ENCODE measurements around the gene LRRC32. TPM values are rescaled to one million over a fixed set of nuclear protein-coding genes. Genes with fewer than 3 reads are reported as not detected.

Gene LRRC32
- total RNA-seq, 1 donor from 2014 or later: 39.6 TPM

DNA sequence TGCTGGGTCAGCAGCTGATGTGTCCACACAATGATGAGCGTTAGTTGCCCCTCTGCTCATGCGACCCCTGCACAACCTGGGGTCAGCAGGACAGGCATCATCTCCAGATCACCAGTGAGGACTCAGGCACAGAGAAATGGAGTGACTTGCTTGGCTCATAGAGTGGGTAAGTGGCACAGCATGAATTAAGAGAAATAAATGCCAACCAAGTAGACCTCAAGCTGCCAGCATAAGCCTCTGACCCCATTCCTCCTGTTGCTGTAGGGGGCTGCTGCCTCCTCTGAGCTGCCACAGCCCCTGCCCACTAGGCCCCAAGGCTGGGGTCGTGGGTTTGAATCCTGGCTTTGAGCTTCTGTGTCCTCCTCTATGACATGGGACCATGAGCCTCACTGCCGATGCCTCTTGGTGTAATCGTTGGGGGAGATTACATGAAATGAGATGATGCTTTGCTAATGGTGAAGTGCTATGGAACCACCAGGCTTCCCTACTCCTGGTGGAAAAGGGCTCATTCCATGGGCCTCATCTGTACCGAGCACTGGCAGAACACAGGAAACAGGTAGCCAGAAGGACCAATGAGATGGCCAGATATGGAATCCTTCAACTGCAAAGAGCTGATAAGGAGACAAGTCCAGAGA lies 33.6 kb downstream of the LRRC32 start:
- no peaks in the 10 kb centered on the region for H3K36me3 Mint-ChIP-seq (ENCODE audit: unreplicated experiment)
- H3K4me3 Mint-ChIP-seq (ENCODE audit: unreplicated experiment): no peak overlapping the region
- peak; percentile 46 for DNase-seq (ENCODE audit: extremely low spot score, unreplicated experiment)
- peaks cover 15% of the 10 kb centered on the region for H3K27me3 Mint-ChIP-seq (ENCODE audit: unreplicated experiment)
- TF ChIP-seq, protein P1, sequence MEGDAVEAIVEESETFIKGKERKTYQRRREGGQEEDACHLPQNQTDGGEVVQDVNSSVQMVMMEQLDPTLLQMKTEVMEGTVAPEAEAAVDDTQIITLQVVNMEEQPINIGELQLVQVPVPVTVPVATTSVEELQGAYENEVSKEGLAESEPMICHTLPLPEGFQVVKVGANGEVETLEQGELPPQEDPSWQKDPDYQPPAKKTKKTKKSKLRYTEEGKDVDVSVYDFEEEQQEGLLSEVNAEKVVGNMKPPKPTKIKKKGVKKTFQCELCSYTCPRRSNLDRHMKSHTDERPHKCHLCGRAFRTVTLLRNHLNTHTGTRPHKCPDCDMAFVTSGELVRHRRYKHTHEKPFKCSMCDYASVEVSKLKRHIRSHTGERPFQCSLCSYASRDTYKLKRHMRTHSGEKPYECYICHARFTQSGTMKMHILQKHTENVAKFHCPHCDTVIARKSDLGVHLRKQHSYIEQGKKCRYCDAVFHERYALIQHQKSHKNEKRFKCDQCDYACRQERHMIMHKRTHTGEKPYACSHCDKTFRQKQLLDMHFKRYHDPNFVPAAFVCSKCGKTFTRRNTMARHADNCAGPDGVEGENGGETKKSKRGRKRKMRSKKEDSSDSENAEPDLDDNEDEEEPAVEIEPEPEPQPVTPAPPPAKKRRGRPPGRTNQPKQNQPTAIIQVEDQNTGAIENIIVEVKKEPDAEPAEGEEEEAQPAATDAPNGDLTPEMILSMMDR (IDR thresholded peaks at IDR 0.05): no peak
- H3K4me1 Mint-ChIP-seq (ENCODE audit: unreplicated experiment): no peaks in the 10 kb centered on the region
- no peak overlapping the region for H3K27ac Mint-ChIP-seq (ENCODE audit: unreplicated experiment)
- H3K9me3 Mint-ChIP-seq (ENCODE audit: unreplicated experiment): no peaks in the 10 kb centered on the region

DNA sequence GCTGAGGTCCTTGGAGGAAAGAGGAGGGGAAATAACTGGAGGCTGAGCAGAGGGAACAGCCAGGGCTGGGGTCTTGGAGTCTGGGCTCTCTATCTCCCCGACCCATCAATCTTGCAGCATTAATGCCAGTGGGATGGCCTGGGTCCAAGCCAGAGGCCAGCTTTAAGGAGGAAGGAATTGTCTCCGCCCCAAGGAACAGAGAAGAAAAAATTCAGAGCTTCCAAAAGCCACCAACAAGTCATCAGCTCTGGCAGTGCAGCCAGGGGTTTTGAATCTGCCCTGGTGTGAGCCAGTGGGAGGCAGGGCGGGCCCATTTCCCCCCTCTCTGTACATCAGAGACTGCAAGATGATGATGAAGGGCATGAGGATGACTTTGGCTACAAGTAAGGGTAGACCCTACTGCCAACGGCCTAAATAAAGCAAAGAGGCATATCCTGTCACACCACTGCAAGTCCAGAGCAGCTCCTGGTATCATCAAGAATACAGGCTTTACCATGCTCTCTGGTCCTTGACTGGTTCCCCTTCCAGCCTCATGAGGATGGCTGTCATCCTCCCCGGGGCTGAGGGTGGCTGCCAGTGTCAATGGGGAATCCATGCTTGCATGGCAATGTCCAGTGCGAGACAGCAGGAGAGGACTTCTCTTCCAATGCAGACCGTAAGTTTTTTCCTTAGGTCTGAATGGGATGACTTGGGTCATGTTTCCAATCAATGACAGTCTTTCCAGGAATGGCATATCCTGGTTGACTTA lies 34.4 kb downstream of the LRRC32 start:
- Mint-ChIP-seq H3K4me3 (ENCODE audit: unreplicated experiment) (no peak overlapping the region), H3K9me3 (ENCODE audit: unreplicated experiment) (no peaks in the 10 kb centered on the region), H3K4me1 (ENCODE audit: unreplicated experiment) (no peaks in the 10 kb centered on the region), H3K27ac (ENCODE audit: unreplicated experiment) (no peak overlapping the region), H3K36me3 (ENCODE audit: unreplicated experiment) (no peaks in the 10 kb centered on the region), H3K27me3 (ENCODE audit: unreplicated experiment) (peaks cover 11% of the 10 kb centered on the region)
- DNase-seq (ENCODE audit: extremely low spot score, unreplicated experiment): peak; percentile 71
- TF ChIP-seq, protein P1 (IDR thresholded peaks at IDR 0.05): no peak

GRCh38 chr11:76634886-76635285 lies 35.7 kb downstream of the LRRC32 start:
- TF ChIP-seq, protein P1 (IDR thresholded peaks at IDR 0.05): no peak
- no peak overlapping the region for H3K4me3 Mint-ChIP-seq (ENCODE audit: unreplicated experiment)
- no peaks in the 10 kb centered on the region for H3K9me3 Mint-ChIP-seq (ENCODE audit: unreplicated experiment)
- DNase-seq (ENCODE audit: extremely low spot score, unreplicated experiment): no peak
- H3K4me1 Mint-ChIP-seq (ENCODE audit: unreplicated experiment): no peaks in the 10 kb centered on the region
- H3K27ac Mint-ChIP-seq (ENCODE audit: unreplicated experiment): no peak overlapping the region
- H3K36me3 Mint-ChIP-seq (ENCODE audit: unreplicated experiment): no peaks in the 10 kb centered on the region
- peaks cover 11% of the 10 kb centered on the region for H3K27me3 Mint-ChIP-seq (ENCODE audit: unreplicated experiment)

DNA sequence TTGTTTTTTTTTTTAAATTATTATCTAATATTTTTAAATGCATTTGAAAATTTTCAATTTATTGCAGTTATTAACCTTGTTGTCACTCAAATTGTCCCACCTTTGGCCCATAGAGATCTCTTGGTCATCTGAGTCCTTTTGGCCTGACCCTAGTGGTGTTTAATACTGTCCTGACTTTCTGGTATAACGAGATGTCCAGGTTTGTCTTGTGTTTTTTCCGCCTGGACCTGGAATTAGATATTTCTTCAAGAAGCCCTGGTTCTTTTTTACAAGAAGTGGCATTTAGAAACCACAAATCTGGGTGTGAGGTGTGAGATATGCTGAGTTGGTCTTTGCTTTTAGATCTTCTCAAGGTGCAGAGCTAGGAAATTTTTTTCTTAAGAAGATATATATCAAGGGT lies 38.1 kb downstream of the LRRC32 start:
- Mint-ChIP-seq H3K9me3 (ENCODE audit: unreplicated experiment) (no peaks in the 10 kb centered on the region), H3K27me3 (ENCODE audit: unreplicated experiment) (peaks cover 4% of the 10 kb centered on the region), H3K36me3 (ENCODE audit: unreplicated experiment) (no peaks in the 10 kb centered on the region), H3K4me1 (ENCODE audit: unreplicated experiment) (no peaks in the 10 kb centered on the region), H3K27ac (ENCODE audit: unreplicated experiment) (no peak overlapping the region), H3K4me3 (ENCODE audit: unreplicated experiment) (no peak overlapping the region)
- no peak for DNase-seq (ENCODE audit: extremely low spot score, unreplicated experiment)
- TF ChIP-seq, protein P1 (IDR thresholded peaks at IDR 0.05): no peak

- Mint-ChIP-seq H3K4me1 (ENCODE audit: unreplicated experiment) (no peaks in the 10 kb centered on the region), H3K36me3 (ENCODE audit: unreplicated experiment) (no peaks in the 10 kb centered on the region), H3K9me3 (ENCODE audit: unreplicated experiment) (no peaks in the 10 kb centered on the region), H3K4me3 (ENCODE audit: unreplicated experiment) (no peak overlapping the region), H3K27me3 (ENCODE audit: unreplicated experiment) (peaks cover 4% of the 10 kb centered on the region), H3K27ac (ENCODE audit: unreplicated experiment) (no peak overlapping the region)
- TF ChIP-seq, protein P1 (IDR thresholded peaks at IDR 0.05): no peak
- DNase-seq (ENCODE audit: extremely low spot score, unreplicated experiment): no peak
Observed at GRCh38 chr11:76631566-76632308, 38.8 kb downstream of the LRRC32 start.

All from osteocyte (in vitro differentiated cells).